GM12878 (cell line): ENCODE measurements around the gene XRCC6. TPM values are rescaled to one million over a fixed set of nuclear protein-coding genes. Genes with fewer than 3 reads are reported as not detected.

Source experiments
- ATAC-seq: fragments of 200-7000 bp; cut with Tn5 transposase; 3 replicates; pipeline ENCODE4 v1.9.1; 2020; ENCODE audit warnings: mild to moderate bottlenecking, moderate library complexity
- BruUV-seq: library from RNA; stranded (reverse); fragments of 400-500 nt; replicated peaks from 2 replicates; lab custom pipeline; 2021; lab: Mats Ljungman, UMichigan
- CTCF ChIA-PET: fragments of 300-600 bp; sonication (Branson Sonifier 250); formaldehyde crosslinking; extraction: SDS; loops from one replicate; lab custom pipeline; 2021; ENCODE audit warnings: inconsistent platforms; lab: Yijun Ruan, JAX
- POLR2A ChIA-PET: fragments of 350-600 bp; formaldehyde crosslinking; extraction: SDS; loops from one replicate; lab custom pipeline; 2021; ENCODE audit warnings: inconsistent platforms; lab: Charles Lee
- RAD21 ChIA-PET: fragments of 300-600 bp; sonication (Branson Sonifier 250); formaldehyde crosslinking; loops from one replicate; lab custom pipeline; 2023; ENCODE audit warnings: antibody characterized with exemption; ENCODE audit not compliant: unreplicated experiment; lab: Charles Lee
- SMC1A ChIA-PET: fragments of 300-600 bp; sonication (Branson Sonifier 250); formaldehyde crosslinking; loops from one replicate; lab custom pipeline; 2023; ENCODE audit not compliant: unreplicated experiment, uncharacterized antibody; lab: Charles Lee
- DNase-seq: peaks from one replicate; pipeline ENCODE4 v3.0.0-alpha.2; 2011; ENCODE audit warnings: low read depth, low spot score
- FAIRE-seq: peaks from 3 replicates; lab custom pipeline; 2011; peaks lifted over from hg19 to GRCh38; lab: Jason Lieb, UNC
- H2AFZ ChIP-seq: 2 replicates; pipeline ENCODE4 v1.6.0; 2011; ENCODE audit warnings: low read depth, low read length, control low read depth; ENCODE audit not compliant: control insufficient read depth
- H3K27ac ChIP-seq: 2 replicates; pipeline ENCODE4 v1.5.1; 2011; ENCODE audit warnings: control low read depth; ENCODE audit not compliant: control insufficient read depth, insufficient read depth
- H3K27me3 ChIP-seq, 2 experiments: replicated peaks in 1 of 2; 2 replicates each; pipeline versions ENCODE4 v1.6.0 to v1.6.1; 2011; ENCODE audit warnings: low read length in 1 of 2; ENCODE audit not compliant: control insufficient read depth in 2 of 2, insufficient read depth in 2 of 2
- H3K36me3 ChIP-seq, 2 experiments: 2 replicates each; pipeline ENCODE4 v1.5.1; 2011; ENCODE audit warnings: low read length in 1 of 2; ENCODE audit not compliant: control insufficient read depth in 2 of 2, insufficient read depth in 2 of 2
- H3K4me1 ChIP-seq: 2 replicates; pipeline ENCODE4 v1.6.1; 2011; ENCODE audit warnings: mild to moderate bottlenecking, low read length, moderate library complexity, mixed read lengths; ENCODE audit not compliant: control insufficient read depth, insufficient read depth
- H3K4me2 ChIP-seq: 2 replicates; pipeline ENCODE4 v1.6.0; 2011; ENCODE audit warnings: control low read depth; ENCODE audit not compliant: control insufficient read depth, insufficient read depth
- H3K4me3 ChIP-seq: fragments of 200-600 bp; sonication (generic); 2 replicates; pipeline ENCODE4 v1.5.1; 2016
- H3K79me2 ChIP-seq: 2 replicates; pipeline ENCODE4 v1.6.0; 2011; ENCODE audit warnings: low read length; ENCODE audit not compliant: control insufficient read depth, insufficient read depth
- H3K9ac ChIP-seq: 2 replicates; pipeline ENCODE4 v1.8.0; 2011; ENCODE audit warnings: low read length, control low read depth, mixed read lengths; ENCODE audit not compliant: control insufficient read depth, insufficient read depth
- H3K9me3 ChIP-seq: replicated peaks from 3 replicates; pipeline ENCODE4 v1.5.1; 2011; ENCODE audit warnings: mild to moderate bottlenecking, low read length; ENCODE audit not compliant: control insufficient read depth, insufficient read depth
- H4K20me1 ChIP-seq: 2 replicates; pipeline ENCODE4 v1.6.0; 2011; ENCODE audit not compliant: control insufficient read depth, insufficient read depth
- CHD4 ChIP-seq: fragments of 200-600 bp; sonication (generic); IDR thresholded peaks from 2 replicates; pipeline ENCODE4 v1.6.1; 2016; ENCODE audit warnings: mild to moderate bottlenecking
- HDAC2 ChIP-seq: fragments of 200-600 bp; sonication (generic); IDR thresholded peaks from 2 replicates; pipeline ENCODE4 v1.6.1; 2017
- WGBS: methylation state at CpG from one replicate; pipeline ENCODE4 v1.1.6; 2016; ENCODE audit warnings: low lambda C conversion rate; ENCODE audit not compliant: insufficient replicate concordance, insufficient coverage; ENCODE audit errors: missing lambda C conversion rate; 5-methylcytosine and 5-hydroxymethylcytosine counted together
- in situ Hi-C: fragments of 300-500 bp; cut with MboI; formaldehyde crosslinking; loops from 9 replicates; pipeline ENCODE4 v1.14.3; 2018; ENCODE audit warnings: mixed read lengths
- intact Hi-C: fragments of 100-400 bp; cut with micrococcal nuclease; formaldehyde crosslinking; loops from one replicate; pipeline ENCODE4 v1.14.2; 2022; ENCODE audit not compliant: unreplicated experiment
- polyA plus RNA-seq, 11 experiments: library from polyadenylated mRNA; depleted of rRNA in 4 of 11; unstranded in 6 of 11; stranded (reverse) in 5 of 11; fragments of >200 nt; fragmentation: Nextera tagmentation in 4 of 11; fragmentation: Illumina TruSeq in 1 of 11; extraction: Ambion mirVana in 4 of 11; extraction: Trizol in 1 of 11; gene quantifications; 1 replicate in 1 of 11; 2 replicates in 10 of 11; pipeline versions ENCODE4 v1.2.1 to v1.2.3, GENCODE V29; 2011 to 2016; ENCODE audit warnings: inconsistent platforms in 2 of 11, missing spikeins in 2 of 11, low read depth in 1 of 11
- total RNA-seq, 4 experiments: library from RNA; depleted of rRNA in 3 of 4; stranded (reverse); fragments of >200 nt in 3 of 4; fragmentation: Illumina TruSeq in 1 of 4; extraction: Trizol in 1 of 4; gene quantifications; 2 replicates each; pipeline versions ENCODE4 v1.2.1 to v1.2.3, GENCODE V29; 2013 to 2021
- TF ChIP-seq, protein P1 (sequence below): fragments of 450-650 bp; IDR thresholded peaks from 2 replicates; pipeline ENCODE4 v1.6.1; 2017; ENCODE audit warnings: mild to moderate bottlenecking, low read depth, inconsistent platforms; ENCODE audit not compliant: poor library complexity, severe bottlenecking

The XRCC6 gene
- total and polyA plus RNA-seq, 10 of the 15 experiments (the other 5 are each of a cell fraction or from before 2014, with no cell fraction given): 186 to 718 (median 348) TPM

DNA sequence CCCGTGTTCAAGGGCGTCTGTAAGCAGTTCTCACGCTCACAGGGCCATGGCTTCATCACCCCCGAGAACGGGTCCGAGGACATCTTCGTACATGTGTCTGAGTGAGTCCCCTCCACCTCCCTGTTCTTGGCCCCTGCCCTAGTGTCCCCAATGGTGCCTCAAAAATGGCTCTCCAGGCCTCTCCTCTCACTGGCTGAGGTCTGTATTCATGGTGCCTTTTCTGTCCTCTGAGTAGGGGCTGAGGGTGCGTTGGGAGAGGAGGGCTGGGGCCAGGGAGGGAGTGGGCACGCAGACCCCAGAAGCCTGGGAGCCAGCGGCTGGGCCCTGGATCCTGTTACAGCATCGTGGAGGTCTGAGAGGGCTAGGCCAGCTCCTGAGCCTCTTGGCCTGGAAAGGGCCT is 47.4 kb upstream of the XRCC6 start:
- no peak for FAIRE-seq
- H3K79me2 ChIP-seq: no peaks in the 10 kb centered on the region
- no peak for ATAC-seq
- H3K4me2 ChIP-seq: no peak overlapping the region
- H4K20me1 ChIP-seq: no peaks in the 10 kb centered on the region
- WGBS: 88% methylated on average over 11 of the region's 11 CpGs
- BruUV-seq: no TSS peak
- H3K4me1 ChIP-seq: no peaks in the 10 kb centered on the region
- no peak overlapping the region for H3K4me3 ChIP-seq
- no peak overlapping the region for H3K9ac ChIP-seq
- ChIA-PET SMC1A (interaction anchor here (1.1 kb wide), 1 partner anchor 45 kb away, joined by 3 read pairs; no protein-coding TSS in a partner anchor), POLR2A (no interaction called here), RAD21 (interaction anchor here (2.1 kb wide), 1 partner anchor 16 kb away, joined by 6 read pairs; the partner anchor contains the start of gene PMM1), CTCF (interaction anchor here (1.1 to 1.8 kb wide), 2 partner anchors 24 to 172 kb away, joined by 3 to 7 read pairs; no protein-coding TSS in a partner anchor)
- H3K9me3 ChIP-seq: no peaks in the 10 kb centered on the region
- DNase-seq: no peak
- TF ChIP-seq HDAC2: no peak
- TF ChIP-seq, protein P1, sequence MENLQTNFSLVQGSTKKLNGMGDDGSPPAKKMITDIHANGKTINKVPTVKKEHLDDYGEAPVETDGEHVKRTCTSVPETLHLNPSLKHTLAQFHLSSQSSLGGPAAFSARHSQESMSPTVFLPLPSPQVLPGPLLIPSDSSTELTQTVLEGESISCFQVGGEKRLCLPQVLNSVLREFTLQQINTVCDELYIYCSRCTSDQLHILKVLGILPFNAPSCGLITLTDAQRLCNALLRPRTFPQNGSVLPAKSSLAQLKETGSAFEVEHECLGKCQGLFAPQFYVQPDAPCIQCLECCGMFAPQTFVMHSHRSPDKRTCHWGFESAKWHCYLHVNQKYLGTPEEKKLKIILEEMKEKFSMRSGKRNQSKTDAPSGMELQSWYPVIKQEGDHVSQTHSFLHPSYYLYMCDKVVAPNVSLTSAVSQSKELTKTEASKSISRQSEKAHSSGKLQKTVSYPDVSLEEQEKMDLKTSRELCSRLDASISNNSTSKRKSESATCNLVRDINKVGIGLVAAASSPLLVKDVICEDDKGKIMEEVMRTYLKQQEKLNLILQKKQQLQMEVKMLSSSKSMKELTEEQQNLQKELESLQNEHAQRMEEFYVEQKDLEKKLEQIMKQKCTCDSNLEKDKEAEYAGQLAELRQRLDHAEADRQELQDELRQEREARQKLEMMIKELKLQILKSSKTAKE: no peak
- no peaks in the 10 kb centered on the region for H3K27me3 ChIP-seq
- intact Hi-C loops: no loop called here
- in situ Hi-C loops: no loop called here
- no peak overlapping the region for H3K27ac ChIP-seq
- no peak overlapping the region for H2AFZ ChIP-seq
- H3K36me3 ChIP-seq: peaks cover 0 to 4% of the 10 kb centered on the region in 2 experiments; a peak in 2 of 4 replicates

DNA sequence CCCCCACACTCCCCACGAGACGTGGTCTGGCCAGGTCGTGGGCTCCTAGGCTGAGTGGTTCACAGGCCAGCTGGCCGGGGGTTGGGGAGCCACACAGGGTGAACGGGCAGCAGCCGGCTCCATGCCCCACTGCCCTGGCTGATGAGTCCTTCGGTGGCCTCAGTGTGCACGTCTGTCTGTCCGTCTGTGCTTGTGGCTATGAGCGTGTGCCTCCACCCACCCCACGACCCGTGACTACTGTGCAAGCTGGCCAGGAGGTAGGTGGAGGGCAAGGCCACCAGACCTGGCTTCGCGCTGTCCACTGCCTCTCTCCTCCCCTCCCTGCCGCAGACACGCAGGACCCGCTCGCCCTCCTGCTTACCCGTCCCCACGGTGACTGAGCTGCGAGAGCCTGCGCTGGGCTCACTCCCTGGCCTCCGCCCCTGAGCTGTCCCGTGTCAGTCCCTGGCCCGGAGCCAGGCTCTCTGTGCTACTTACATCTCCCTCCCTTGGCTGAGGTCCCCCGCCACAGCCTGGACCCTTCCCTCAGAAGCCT is 46.2 kb upstream of the XRCC6 start:
- FAIRE-seq (no peak), DNase-seq (no peak), ATAC-seq (no peak)
- Histone ChIP-seq H3K4me1 (no peaks in the 10 kb centered on the region), H3K4me2 (no peak overlapping the region), H3K36me3 (peaks cover 0 to 4% of the 10 kb centered on the region in 2 experiments; a peak in 2 of 4 replicates), H3K27ac (no peak overlapping the region), H3K9ac (no peak overlapping the region), H2AFZ (no peak overlapping the region), H3K9me3 (no peaks in the 10 kb centered on the region), H4K20me1 (no peaks in the 10 kb centered on the region), H3K27me3 (no peaks in the 10 kb centered on the region), H3K79me2 (no peaks in the 10 kb centered on the region), H3K4me3 (no peak overlapping the region)
- no TSS peak for BruUV-seq
- 84% methylated on average over 22 of the region's 26 CpGs for WGBS
- RAD21 ChIA-PET: no interaction called here
- CTCF ChIA-PET: no interaction called here
- SMC1A ChIA-PET: no interaction called here
- intact Hi-C loops (no loop called here), in situ Hi-C loops (no loop called here)
- no peak for TF ChIP-seq CHD4
- POLR2A ChIA-PET: interaction anchor here (0.8 kb wide), 1 partner anchor 14 kb away, joined by 3 read pairs; the partner anchor contains the start of gene PMM1
